Neural cell (in vitro differentiated cells): ENCODE data around the gene ZNF521.

Experiments used
- EP300 ChIP-seq: fragments of 450-650 bp; conservative IDR thresholded peaks from 2 replicates; pipeline ENCODE4 v1.6.1; 2014; ENCODE audit warnings: antibody characterized with exemption, mild to moderate bottlenecking, moderate library complexity; ENCODE audit not compliant: poor library complexity, severe bottlenecking
- EZH2 ChIP-seq: fragments of 200-600, 300-800 bp; shearing (Covaris generic), sonication (generic); IDR thresholded peaks from 2 replicates; pipeline ENCODE4 v1.6.1; 2014; ENCODE audit warnings: antibody characterized with exemption, low read length, borderline replicate concordance, mild to moderate bottlenecking; ENCODE audit not compliant: insufficient read depth, poor library complexity, severe bottlenecking
- RAD21 ChIP-seq: fragments of 450-650 bp; conservative IDR thresholded peaks from 2 replicates; pipeline ENCODE4 v1.6.1; 2014; ENCODE audit warnings: antibody characterized with exemption, mild to moderate bottlenecking, moderate library complexity
- TAF1 ChIP-seq: IDR thresholded peaks from 2 replicates; pipeline ENCODE4 v1.6.1; 2012; ENCODE audit warnings: low read depth
- TF ChIP-seq, protein P1 (sequence below): fragments of 450-650 bp; IDR thresholded peaks from 2 replicates; pipeline ENCODE4 v1.5.1; 2014; ENCODE audit warnings: antibody characterized with exemption, mild to moderate bottlenecking, moderate library complexity; ENCODE audit not compliant: poor library complexity, severe bottlenecking
- TF ChIP-seq, protein P2 (sequence below): IDR thresholded peaks from 2 replicates; pipeline ENCODE4 v1.6.1; 2012; ENCODE audit warnings: borderline replicate concordance

DNA sequence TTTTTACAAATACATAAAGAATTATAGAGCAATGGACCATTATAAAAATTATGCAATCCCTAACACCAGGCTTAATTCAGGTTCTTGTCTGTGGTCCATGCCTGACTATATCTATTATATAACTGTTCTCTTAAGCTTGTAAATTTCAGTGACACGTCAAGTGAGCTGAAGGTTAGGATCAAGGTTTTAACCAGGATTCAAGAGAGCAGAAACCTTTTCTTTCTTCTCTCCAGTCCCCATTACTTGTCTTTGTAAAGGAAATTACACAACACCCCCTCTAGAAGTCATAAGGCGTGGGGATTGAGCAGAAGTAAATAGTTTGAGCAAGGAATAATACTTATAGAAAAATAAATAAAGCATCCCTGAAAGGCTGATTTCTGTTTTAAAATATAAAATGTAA is 122.0 kb downstream of the ZNF521 start:
- no peak for TF ChIP-seq TAF1
- TF ChIP-seq, protein P1, sequence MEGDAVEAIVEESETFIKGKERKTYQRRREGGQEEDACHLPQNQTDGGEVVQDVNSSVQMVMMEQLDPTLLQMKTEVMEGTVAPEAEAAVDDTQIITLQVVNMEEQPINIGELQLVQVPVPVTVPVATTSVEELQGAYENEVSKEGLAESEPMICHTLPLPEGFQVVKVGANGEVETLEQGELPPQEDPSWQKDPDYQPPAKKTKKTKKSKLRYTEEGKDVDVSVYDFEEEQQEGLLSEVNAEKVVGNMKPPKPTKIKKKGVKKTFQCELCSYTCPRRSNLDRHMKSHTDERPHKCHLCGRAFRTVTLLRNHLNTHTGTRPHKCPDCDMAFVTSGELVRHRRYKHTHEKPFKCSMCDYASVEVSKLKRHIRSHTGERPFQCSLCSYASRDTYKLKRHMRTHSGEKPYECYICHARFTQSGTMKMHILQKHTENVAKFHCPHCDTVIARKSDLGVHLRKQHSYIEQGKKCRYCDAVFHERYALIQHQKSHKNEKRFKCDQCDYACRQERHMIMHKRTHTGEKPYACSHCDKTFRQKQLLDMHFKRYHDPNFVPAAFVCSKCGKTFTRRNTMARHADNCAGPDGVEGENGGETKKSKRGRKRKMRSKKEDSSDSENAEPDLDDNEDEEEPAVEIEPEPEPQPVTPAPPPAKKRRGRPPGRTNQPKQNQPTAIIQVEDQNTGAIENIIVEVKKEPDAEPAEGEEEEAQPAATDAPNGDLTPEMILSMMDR = no peak
- no peak for TF ChIP-seq EZH2
- no peak for TF ChIP-seq RAD21
- TF ChIP-seq, protein P2, sequence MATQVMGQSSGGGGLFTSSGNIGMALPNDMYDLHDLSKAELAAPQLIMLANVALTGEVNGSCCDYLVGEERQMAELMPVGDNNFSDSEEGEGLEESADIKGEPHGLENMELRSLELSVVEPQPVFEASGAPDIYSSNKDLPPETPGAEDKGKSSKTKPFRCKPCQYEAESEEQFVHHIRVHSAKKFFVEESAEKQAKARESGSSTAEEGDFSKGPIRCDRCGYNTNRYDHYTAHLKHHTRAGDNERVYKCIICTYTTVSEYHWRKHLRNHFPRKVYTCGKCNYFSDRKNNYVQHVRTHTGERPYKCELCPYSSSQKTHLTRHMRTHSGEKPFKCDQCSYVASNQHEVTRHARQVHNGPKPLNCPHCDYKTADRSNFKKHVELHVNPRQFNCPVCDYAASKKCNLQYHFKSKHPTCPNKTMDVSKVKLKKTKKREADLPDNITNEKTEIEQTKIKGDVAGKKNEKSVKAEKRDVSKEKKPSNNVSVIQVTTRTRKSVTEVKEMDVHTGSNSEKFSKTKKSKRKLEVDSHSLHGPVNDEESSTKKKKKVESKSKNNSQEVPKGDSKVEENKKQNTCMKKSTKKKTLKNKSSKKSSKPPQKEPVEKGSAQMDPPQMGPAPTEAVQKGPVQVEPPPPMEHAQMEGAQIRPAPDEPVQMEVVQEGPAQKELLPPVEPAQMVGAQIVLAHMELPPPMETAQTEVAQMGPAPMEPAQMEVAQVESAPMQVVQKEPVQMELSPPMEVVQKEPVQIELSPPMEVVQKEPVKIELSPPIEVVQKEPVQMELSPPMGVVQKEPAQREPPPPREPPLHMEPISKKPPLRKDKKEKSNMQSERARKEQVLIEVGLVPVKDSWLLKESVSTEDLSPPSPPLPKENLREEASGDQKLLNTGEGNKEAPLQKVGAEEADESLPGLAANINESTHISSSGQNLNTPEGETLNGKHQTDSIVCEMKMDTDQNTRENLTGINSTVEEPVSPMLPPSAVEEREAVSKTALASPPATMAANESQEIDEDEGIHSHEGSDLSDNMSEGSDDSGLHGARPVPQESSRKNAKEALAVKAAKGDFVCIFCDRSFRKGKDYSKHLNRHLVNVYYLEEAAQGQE = no peak
- no peak for TF ChIP-seq EP300
